NCI-H2029 (cell line): Measurements from ENCODE around the gene FXYD4.
"Not testable (repeated sequence)": the region's sequence is repeated elsewhere in the genome, so short reads cannot be mapped to it uniquely, and the experiment has no call there.

Source experiments
- DNase-seq: peaks from one replicate; lab custom pipeline; 2025; lab: John Stamatoyannopoulos, UW

FXYD4 gene

GRCh38 chr10:43376046-43376635, 4.7 kb downstream of the FXYD4 start:
- no peak for DNase-seq

GRCh38 chr10:43376828-43377423, 5.5 kb downstream of the FXYD4 start:
- no peak for DNase-seq

GRCh38 chr10:43377424-43377883, 6.0 kb downstream of the FXYD4 start:
- DNase-seq, result no peak

- DNase-seq, result no peak
Measured at GRCh38 chr10:43380610-43381222, 9.3 kb downstream of the FXYD4 start.

GRCh38 chr10:43383204-43383971, 12.0 kb downstream of the FXYD4 start:
- no peak for DNase-seq

GRCh38 chr10:43384252-43385221, 13.1 kb downstream of the FXYD4 start:
- DNase-seq, result no peak

- no peak for DNase-seq
Measured at GRCh38 chr10:43385412-43386004, 14.1 kb downstream of the FXYD4 start.

- no peak for DNase-seq
Measured at GRCh38 chr10:43386549-43386948, 15.1 kb downstream of the FXYD4 start.

GRCh38 chr10:43386981-43387677, 15.7 kb downstream of the FXYD4 start:
- DNase-seq, result no peak

- DNase-seq, result no peak
Measured at GRCh38 chr10:43387678-43388032, 16.2 kb downstream of the FXYD4 start.

- DNase-seq, result no peak
Measured at GRCh38 chr10:43389867-43390266, 18.4 kb downstream of the FXYD4 start.

GRCh38 chr10:43390333-43390732, 18.9 kb downstream of the FXYD4 start:
- no peak for DNase-seq

- no peak for DNase-seq
Measured at GRCh38 chr10:43390759-43391158, 19.3 kb downstream of the FXYD4 start.

GRCh38 chr10:43391496-43391895, 20.1 kb downstream of the FXYD4 start:
- no peak for DNase-seq

GRCh38 chr10:43392748-43393147, 21.3 kb downstream of the FXYD4 start:
- no peak for DNase-seq

- not testable (repeated sequence) for DNase-seq
Measured at GRCh38 chr10:43393186-43393585, 21.8 kb downstream of the FXYD4 start.

GRCh38 chr10:43393606-43394360, 22.3 kb downstream of the FXYD4 start:
- no peak for DNase-seq

GRCh38 chr10:43394868-43395267, 23.4 kb downstream of the FXYD4 start:
- no peak for DNase-seq

- no peak for DNase-seq
Measured at GRCh38 chr10:43395571-43396060, 24.2 kb downstream of the FXYD4 start.
